Endothelial cell of umbilical vein (primary cell): Measurements from ENCODE around the gene SELL. TPM values are rescaled to one million over a fixed set of nuclear protein-coding genes. Genes with fewer than 3 reads are reported as not detected.

Source experiments
- BruUV-seq: library from RNA; stranded (reverse); fragments of 400-500 nt; replicated peaks from 2 replicates; lab custom pipeline; 2021; lab: Mats Ljungman, UMichigan
- CTCF ChIA-PET: fragments of 300-600, 350-600 bp; sonication (Branson Sonifier 250); formaldehyde crosslinking; loops from one replicate; lab custom pipeline; 2021; ENCODE audit warnings: antibody characterized with exemption, inconsistent platforms; lab: Charles Lee
- POLR2A ChIA-PET: fragments of 300-600, 350-600 bp; sonication (Branson Sonifier 250); formaldehyde crosslinking; loops from one replicate; lab custom pipeline; 2021; ENCODE audit warnings: antibody characterized with exemption, inconsistent platforms; lab: Charles Lee
- DNase-seq: peaks from one replicate; pipeline ENCODE4 v3.0.0-alpha.2; 2011; ENCODE audit warnings: low read depth, low spot score
- FAIRE-seq: peaks from 2 replicates; lab custom pipeline; 2011; peaks lifted over from hg19 to GRCh38; lab: Jason Lieb, UNC
- H2AFZ ChIP-seq: 2 replicates; pipeline ENCODE4 v1.6.0; 2012; ENCODE audit warnings: low read depth, low read length, control low read depth, inconsistent platforms
- H3K27ac ChIP-seq: 2 replicates; pipeline ENCODE4 v1.5.1; 2011; ENCODE audit warnings: low read depth, mild to moderate bottlenecking, control low read depth, low read length, moderate library complexity; ENCODE audit not compliant: insufficient read depth
- H3K27me3 ChIP-seq, 2 experiments: 2 replicates each; pipeline versions ENCODE4 v1.6.0 to v1.6.1; 2011; ENCODE audit warnings: low read length in 2 of 2, mixed read lengths in 1 of 2; ENCODE audit not compliant: control insufficient read depth in 2 of 2, insufficient read depth in 2 of 2
- H3K36me3 ChIP-seq, 2 experiments: 2 replicates in 1 of 2; 3 replicates in 1 of 2; pipeline ENCODE4 v1.5.1; 2011; ENCODE audit warnings: low read length in 2 of 2, mild to moderate bottlenecking in 1 of 2, moderate library complexity in 1 of 2; ENCODE audit not compliant: control insufficient read depth in 2 of 2, insufficient read depth in 2 of 2; ENCODE audit errors: extremely low read depth in 1 of 2
- H3K4me1 ChIP-seq: 3 replicates; pipeline ENCODE4 v1.5.1; 2011; ENCODE audit warnings: mild to moderate bottlenecking, low read length; ENCODE audit not compliant: control insufficient read depth, insufficient read depth; ENCODE audit errors: extremely low read depth
- H3K4me2 ChIP-seq: 2 replicates; pipeline ENCODE4 v1.6.1; 2011; ENCODE audit warnings: low read length, control low read depth, mixed read lengths; ENCODE audit not compliant: insufficient read depth
- H3K4me3 ChIP-seq, 3 experiments: fragments of 200-600 bp in 1 of 3; sonication (generic), shearing (Covaris generic) in 1 of 3; replicated peaks in 1 of 3; 2 replicates each; pipeline ENCODE4 v1.5.1; 2011 to 2016; ENCODE audit warnings: control low read depth in 3 of 3, low read length in 3 of 3, mild to moderate bottlenecking in 2 of 3, inconsistent platforms in 1 of 3, low read depth in 1 of 3, moderate library complexity in 1 of 3; ENCODE audit not compliant: insufficient read depth in 1 of 3
- H3K79me2 ChIP-seq: 2 replicates; pipeline ENCODE4 v1.6.0; 2012; ENCODE audit warnings: low read length, inconsistent platforms; ENCODE audit not compliant: control insufficient read depth, insufficient read depth
- H3K9ac ChIP-seq: replicated peaks from 2 replicates; pipeline ENCODE3; 2011; ENCODE audit warnings: low read length, control low read depth; ENCODE audit not compliant: insufficient read depth; ENCODE audit errors: extremely low read depth
- H3K9me1 ChIP-seq: replicated peaks from 3 replicates; pipeline ENCODE4 v1.6.0; 2011; ENCODE audit warnings: mild to moderate bottlenecking, low read length; ENCODE audit not compliant: control insufficient read depth, insufficient read depth; ENCODE audit errors: extremely low read depth
- H3K9me3 ChIP-seq: replicated peaks from 2 replicates; pipeline ENCODE4 v1.5.1; 2012; ENCODE audit warnings: low read length, inconsistent platforms; ENCODE audit not compliant: control insufficient read depth, insufficient read depth
- H4K20me1 ChIP-seq: replicated peaks from 2 replicates; pipeline ENCODE3; 2011; ENCODE audit warnings: mild to moderate bottlenecking, low read length; ENCODE audit not compliant: control insufficient read depth, insufficient read depth; ENCODE audit errors: extremely low read depth
- EZH2 ChIP-seq: IDR thresholded peaks from 2 replicates; pipeline ENCODE4 v1.6.1; 2012; ENCODE audit warnings: borderline replicate concordance, low read depth, mild to moderate bottlenecking, moderate library complexity, low read length, inconsistent platforms; ENCODE audit not compliant: severe bottlenecking
- FOS ChIP-seq: IDR thresholded peaks from 2 replicates; pipeline ENCODE4 v1.6.1; 2011; ENCODE audit warnings: mild to moderate bottlenecking, low read length, moderate library complexity, borderline replicate concordance; ENCODE audit not compliant: insufficient read depth
- GATA2 ChIP-seq: IDR thresholded peaks from 2 replicates; pipeline ENCODE4 v1.7.0; 2011; ENCODE audit warnings: low read depth, mild to moderate bottlenecking, moderate library complexity, mixed read lengths, low read length; ENCODE audit not compliant: insufficient read length, insufficient read depth
- JUN ChIP-seq: IDR thresholded peaks from 2 replicates; pipeline ENCODE4 v1.6.1; 2011; ENCODE audit warnings: borderline replicate concordance, low read depth; ENCODE audit not compliant: insufficient read length, insufficient read depth
- MYC ChIP-seq: IDR thresholded peaks from one replicate; pipeline ENCODE4 v1.6.1; 2011; ENCODE audit warnings: mild to moderate bottlenecking, low read depth, low read length
- POLR2A ChIP-seq: IDR thresholded peaks from 2 replicates; pipeline ENCODE4 v1.6.1; 2012; ENCODE audit warnings: low read depth, mild to moderate bottlenecking, control low read depth, low read length
- POLR2AphosphoS5 ChIP-seq: IDR thresholded peaks from 2 replicates; pipeline ENCODE4 v1.6.1; 2012; ENCODE audit warnings: low read depth, mild to moderate bottlenecking, control low read depth, low read length, moderate library complexity; ENCODE audit not compliant: insufficient read depth
- dilution Hi-C: fragments of 300-500 bp; cut with MboI; formaldehyde crosslinking; loops from one replicate; pipeline ENCODE4 v1.15.0; 2019; ENCODE audit warnings: low sequenced_read_pairs; ENCODE audit not compliant: extremely low pct_ligation_motif_present
- intact Hi-C: fragments of 100-400 bp; cut with micrococcal nuclease; formaldehyde crosslinking; loops from one replicate; pipeline ENCODE4 v1.10.0; 2022
- polyA plus RNA-seq, 4 experiments: library from polyadenylated mRNA; depleted of rRNA in 3 of 4; stranded (reverse) in 3 of 4; unstranded in 1 of 4; fragments of >200 nt; gene quantifications; 2 replicates each; pipeline versions ENCODE4 v1.2.1 to v1.2.3, GENCODE V29; 2011 to 2012; ENCODE audit warnings: missing spikeins in 1 of 4
- total RNA-seq: library from RNA; stranded (reverse); gene quantifications from 2 replicates; pipeline ENCODE4 v1.2.3, GENCODE V29; 2021
- TF ChIP-seq, protein P1 (sequence below): IDR thresholded peaks from 2 replicates; pipeline ENCODE4 v1.6.1; 2011; ENCODE audit not compliant: insufficient read depth, insufficient read length
- TF ChIP-seq, protein P2 (sequence below), 2 donors: IDR thresholded peaks; 1 replicate in 1 of 2; 2 replicates in 1 of 2; pipeline ENCODE4 v1.5.1; 2011; ENCODE audit warnings: low read length in 2 of 2, mild to moderate bottlenecking in 2 of 2, moderate library complexity in 2 of 2, control low read depth in 1 of 2, inconsistent platforms in 1 of 2, low read depth in 1 of 2; ENCODE audit not compliant: insufficient read depth in 1 of 2; ENCODE audit errors: extremely low read depth in 1 of 2

Gene SELL
- total and polyA plus RNA-seq, 2 donors (not counting 3 experiments of a cell fraction or from before 2014, with no cell fraction given), result 0.68 to 1.8 TPM

DNA sequence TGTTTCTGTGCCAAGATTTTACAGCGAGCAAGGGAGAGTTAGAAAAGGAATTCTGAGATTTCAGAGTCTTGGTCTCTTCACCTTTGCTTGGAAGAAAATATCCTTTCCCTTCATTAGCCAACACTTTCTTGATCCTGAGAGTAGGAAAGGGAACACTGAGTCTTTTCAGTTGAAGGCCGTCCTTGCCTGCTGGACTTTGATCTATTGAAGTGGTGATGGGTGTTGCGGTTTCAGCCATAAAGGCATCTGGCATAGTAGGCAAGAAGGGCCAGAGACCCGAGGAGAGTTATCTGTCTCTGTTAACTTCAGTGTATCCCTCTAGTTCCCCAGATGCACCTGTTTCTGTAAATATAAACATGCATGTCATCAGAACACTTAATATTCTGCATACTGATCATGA is 12.7 kb upstream of the SELL start:
- H3K36me3 ChIP-seq, result no peaks in the 10 kb centered on the region
- TF ChIP-seq POLR2AphosphoS5 (no peak), JUN (no peak), MYC (no peak), POLR2A (no peak)
- TF ChIP-seq, protein P1, sequence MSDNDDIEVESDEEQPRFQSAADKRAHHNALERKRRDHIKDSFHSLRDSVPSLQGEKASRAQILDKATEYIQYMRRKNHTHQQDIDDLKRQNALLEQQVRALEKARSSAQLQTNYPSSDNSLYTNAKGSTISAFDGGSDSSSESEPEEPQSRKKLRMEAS, result no peak
- no peaks in the 10 kb centered on the region for H4K20me1 ChIP-seq
- BruUV-seq, result no TSS peak
- no peaks in the 10 kb centered on the region for H3K4me1 ChIP-seq
- dilution Hi-C loops (no loop called here), intact Hi-C loops (no loop called here)
- POLR2A ChIA-PET, result no interaction called here
- H3K27ac ChIP-seq, result no peak overlapping the region
- no peak for FAIRE-seq
- H3K27me3 ChIP-seq, result peaks cover under 1 to 11% of the 10 kb centered on the region in 2 experiments
- H3K4me3 ChIP-seq, result no peak overlapping the region
- no peak overlapping the region for H3K9ac ChIP-seq
- no peak overlapping the region for H3K4me2 ChIP-seq
- H3K9me1 ChIP-seq, result no peaks in the 10 kb centered on the region
- no peaks in the 10 kb centered on the region for H3K9me3 ChIP-seq
- DNase-seq, result no peak
- CTCF ChIA-PET, result interaction anchor here (3.3 kb wide), 1 partner anchor 12 kb away, joined by 17 read pairs; no protein-coding TSS in a partner anchor
- H3K79me2 ChIP-seq, result no peaks in the 10 kb centered on the region
- no peak overlapping the region for H2AFZ ChIP-seq

DNA sequence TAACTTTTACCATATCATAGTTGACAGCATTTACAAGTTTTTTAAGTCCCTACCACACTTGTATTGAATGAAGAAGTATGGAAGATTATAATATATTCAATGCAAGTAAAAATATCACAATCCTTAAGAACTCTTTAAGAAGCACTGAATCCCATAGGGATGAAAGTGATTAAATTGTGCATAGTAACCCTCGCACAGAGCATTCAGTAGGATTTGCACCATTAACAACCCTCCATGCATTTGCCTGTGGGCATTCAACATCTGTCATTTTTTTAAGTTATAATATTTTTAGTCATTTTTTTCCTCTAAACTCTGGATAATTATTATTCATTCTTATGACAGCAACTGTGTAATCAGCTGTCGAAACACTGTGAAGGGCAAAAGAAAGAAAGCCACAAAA is 12.3 kb upstream of the SELL start:
- CTCF ChIA-PET, result no interaction called here
- Histone ChIP-seq H3K27ac (no peak overlapping the region), H3K4me2 (no peak overlapping the region), H3K9me1 (no peaks in the 10 kb centered on the region), H3K27me3 (peaks cover 0 to 11% of the 10 kb centered on the region in 2 experiments), H3K79me2 (no peaks in the 10 kb centered on the region), H3K4me3 (no peak overlapping the region), H3K36me3 (no peaks in the 10 kb centered on the region), H4K20me1 (no peaks in the 10 kb centered on the region), H3K9me3 (no peaks in the 10 kb centered on the region), H3K9ac (no peak overlapping the region), H2AFZ (no peak overlapping the region), H3K4me1 (no peaks in the 10 kb centered on the region)
- dilution Hi-C loops, result no loop called here
- BruUV-seq, result no TSS peak
- no peak for TF ChIP-seq POLR2AphosphoS5
- TF ChIP-seq, protein P2, sequence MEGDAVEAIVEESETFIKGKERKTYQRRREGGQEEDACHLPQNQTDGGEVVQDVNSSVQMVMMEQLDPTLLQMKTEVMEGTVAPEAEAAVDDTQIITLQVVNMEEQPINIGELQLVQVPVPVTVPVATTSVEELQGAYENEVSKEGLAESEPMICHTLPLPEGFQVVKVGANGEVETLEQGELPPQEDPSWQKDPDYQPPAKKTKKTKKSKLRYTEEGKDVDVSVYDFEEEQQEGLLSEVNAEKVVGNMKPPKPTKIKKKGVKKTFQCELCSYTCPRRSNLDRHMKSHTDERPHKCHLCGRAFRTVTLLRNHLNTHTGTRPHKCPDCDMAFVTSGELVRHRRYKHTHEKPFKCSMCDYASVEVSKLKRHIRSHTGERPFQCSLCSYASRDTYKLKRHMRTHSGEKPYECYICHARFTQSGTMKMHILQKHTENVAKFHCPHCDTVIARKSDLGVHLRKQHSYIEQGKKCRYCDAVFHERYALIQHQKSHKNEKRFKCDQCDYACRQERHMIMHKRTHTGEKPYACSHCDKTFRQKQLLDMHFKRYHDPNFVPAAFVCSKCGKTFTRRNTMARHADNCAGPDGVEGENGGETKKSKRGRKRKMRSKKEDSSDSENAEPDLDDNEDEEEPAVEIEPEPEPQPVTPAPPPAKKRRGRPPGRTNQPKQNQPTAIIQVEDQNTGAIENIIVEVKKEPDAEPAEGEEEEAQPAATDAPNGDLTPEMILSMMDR (IDR thresholded peaks at IDR 0.05; ENCODE audit: extremely low read depth in 1 of 2, insufficient read depth in 1 of 2, low read depth in 1 of 2, low read length in 2 of 2), result no peak
- no peak for TF ChIP-seq EZH2
- TF ChIP-seq MYC, result no peak
- no peak for TF ChIP-seq POLR2A
- TF ChIP-seq, protein P1, result no peak
- no peak for TF ChIP-seq GATA2
- TF ChIP-seq JUN, result no peak
- no peak for TF ChIP-seq FOS
- intact Hi-C loops, result no loop called here
- no peak for FAIRE-seq
- DNase-seq, result no peak
- POLR2A ChIA-PET, result no interaction called here
